Ovary (tissue), 3 donors: ENCODE results near the gene ASTL.

Experiments
- CTCF ChIP-seq, 3 donors: fragments of 450-650 bp in 2 of 3; fragments of 200-600 bp in 1 of 3; IDR thresholded peaks; one replicate each; pipeline versions ENCODE4 v1.5.1 to v1.8.0; 2016 to 2022; ENCODE audit warnings: antibody characterized with exemption in 3 of 3, mild to moderate bottlenecking in 1 of 3
- EP300 ChIP-seq: sonication (generic); formaldehyde crosslinking; IDR thresholded peaks from one replicate; pipeline ENCODE4 v1.6.1; 2017; ENCODE audit warnings: antibody characterized with exemption
- POLR2A ChIP-seq: fragments of 450-650 bp; IDR thresholded peaks from one replicate; pipeline ENCODE4 v1.6.1; 2017; ENCODE audit warnings: antibody characterized with exemption, mild to moderate bottlenecking, moderate library complexity
- donor health status: DM: no; HTN: no; CAD: no.

- TF ChIP-seq CTCF (IDR thresholded peaks at IDR 0.05), result no peak
- no peak for TF ChIP-seq POLR2A
- no peak for TF ChIP-seq EP300
Measured at GRCh38 chr2:96122391-96122790, 15.9 kb downstream of the ASTL start.
